Activated effector memory CD4-positive, alpha-beta T cell treated with anti-CD3 and anti-CD28 coated beads, Interleukin-2, amount 50 U/mL, for 16 hours (primary cell): Measurements from ENCODE around the gene ABHD17A.
A peak's percentile ranks its signal among the peaks of the same experiment; 100 is the strongest.
"Not testable (repeated sequence)": the region's sequence is repeated elsewhere in the genome, so short reads cannot be mapped to it uniquely, and the experiment has no call there.

Experiments used
- DNase-seq: peaks from one replicate; pipeline ENCODE4 v3.0.0-alpha.2; 2020

Gene ABHD17A

DNA sequence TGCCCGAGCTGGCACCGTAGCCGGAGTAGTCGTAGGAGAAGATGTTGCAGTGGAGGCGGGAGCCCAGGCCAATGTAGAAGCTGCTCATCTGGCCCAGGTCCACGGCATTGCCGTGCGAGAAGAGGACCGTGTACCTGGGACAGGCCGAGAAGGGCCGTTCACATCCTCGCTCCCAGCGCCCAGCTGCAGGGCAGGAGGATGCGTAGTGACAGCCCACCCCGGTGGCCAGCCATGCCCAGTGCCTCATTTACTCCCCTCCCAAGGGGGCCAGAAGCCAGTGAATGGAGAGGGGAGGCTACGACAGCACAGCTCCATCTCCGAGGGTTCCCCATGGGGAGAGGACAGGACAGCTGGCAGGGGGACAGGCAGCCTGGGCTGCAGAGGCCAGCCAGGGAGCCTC, 5.3 kb downstream of the ABHD17A start:
- not testable (repeated sequence) for DNase-seq

- DNase-seq: not testable (repeated sequence)
Measured at GRCh38 chr19:1878583-1878982, 6.7 kb downstream of the ABHD17A start.

- DNase-seq: not testable (repeated sequence)
Measured at GRCh38 chr19:1877280-1877660, 8.0 kb downstream of the ABHD17A start.

GRCh38 chr19:1876496-1877279, 8.6 kb downstream of the ABHD17A start:
- DNase-seq: peak; percentile 67

- peak; percentile 96 for DNase-seq
Measured at GRCh38 chr19:1875646-1876495, 9.4 kb downstream of the ABHD17A start.

DNA sequence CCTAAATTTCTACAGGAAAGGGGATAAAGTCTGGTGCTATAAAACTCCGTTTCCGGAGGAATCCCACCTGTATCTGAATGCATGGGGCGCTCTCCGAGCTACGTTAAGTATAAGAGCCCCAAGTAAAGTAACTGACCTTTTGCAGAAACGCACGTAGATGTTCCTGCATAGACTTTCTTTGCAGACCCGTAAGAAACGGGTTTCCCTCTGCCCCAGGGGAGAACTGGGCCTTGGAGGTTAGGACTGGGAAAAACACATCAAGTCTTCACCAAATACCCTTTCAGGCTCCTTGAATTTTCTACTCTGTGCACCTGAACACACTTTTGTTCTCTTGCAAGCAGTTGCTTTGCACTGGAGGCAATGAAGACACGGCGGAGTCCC, 10.0 kb downstream of the ABHD17A start:
- DNase-seq: peak; percentile 62

GRCh38 chr19:1874554-1875185, 10.6 kb downstream of the ABHD17A start:
- DNase-seq: no peak

- no peak for DNase-seq
Measured at GRCh38 chr19:1873524-1874473, 11.5 kb downstream of the ABHD17A start.

GRCh38 chr19:1872807-1873523, 12.3 kb downstream of the ABHD17A start:
- DNase-seq: no peak

DNA sequence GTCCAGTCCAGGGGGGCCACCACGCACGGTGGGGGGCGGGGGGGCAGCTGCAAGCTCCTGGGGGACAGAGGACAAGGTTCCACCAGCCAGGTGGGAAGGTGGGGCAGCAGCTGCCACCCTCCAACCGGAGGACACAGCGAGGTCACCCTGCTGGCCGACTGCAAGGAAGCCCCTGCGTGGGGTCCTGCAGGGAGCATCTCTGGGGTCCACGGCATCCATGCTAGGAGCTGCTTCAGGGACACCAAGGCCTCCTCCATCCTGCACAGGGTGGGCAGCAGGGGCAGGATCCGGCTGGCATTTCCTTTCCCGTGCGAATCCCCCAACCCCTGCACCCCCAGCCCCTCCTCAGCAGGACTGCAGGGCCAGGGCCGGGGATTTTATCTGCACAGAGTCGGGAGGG, 13.7 kb downstream of the ABHD17A start:
- DNase-seq: no peak

DNA sequence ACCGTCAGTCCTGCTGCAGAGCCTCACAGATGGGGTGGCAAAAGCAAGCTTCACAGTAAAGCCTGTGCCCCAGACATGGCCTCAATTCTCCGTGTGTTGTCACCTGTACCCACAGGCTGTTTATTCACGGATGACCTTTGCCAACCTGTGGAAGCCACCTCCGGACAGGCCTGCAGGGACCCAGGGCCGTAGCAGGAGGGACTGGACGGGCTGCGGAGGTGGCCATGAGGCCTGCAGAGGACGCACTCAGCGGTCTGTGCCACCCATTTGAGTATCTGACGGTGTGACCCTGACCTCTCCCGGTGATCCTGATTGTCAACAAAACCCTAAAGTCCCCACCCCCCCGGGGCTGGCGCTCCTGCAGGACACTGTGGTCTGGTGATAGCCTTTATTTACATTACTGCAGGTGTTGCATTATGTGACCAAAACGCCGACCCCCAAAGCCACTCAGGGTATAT, 14.1 kb downstream of the ABHD17A start:
- no peak for DNase-seq

- no peak for DNase-seq
Measured at GRCh38 chr19:1868971-1869370, 16.3 kb downstream of the ABHD17A start.

DNA sequence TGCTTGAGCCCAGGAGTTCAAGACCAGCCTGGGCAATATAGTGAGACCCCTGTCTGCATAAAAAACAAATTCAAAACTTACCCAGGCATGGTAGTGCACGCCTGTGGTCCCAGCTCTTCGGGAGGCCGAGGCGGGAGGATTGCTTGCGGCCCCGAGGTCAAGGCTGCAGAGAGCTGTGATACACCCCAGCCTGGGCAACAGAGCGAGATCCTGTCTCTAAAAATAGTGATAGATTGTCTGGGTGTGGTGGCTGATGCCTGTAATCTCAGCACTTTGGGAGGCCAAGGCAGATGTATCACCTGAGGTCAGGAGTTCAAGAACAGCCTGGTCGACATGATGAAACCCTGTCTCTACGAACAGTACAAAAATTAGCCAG, 18.0 kb downstream of the ABHD17A start:
- DNase-seq: no peak

DNA sequence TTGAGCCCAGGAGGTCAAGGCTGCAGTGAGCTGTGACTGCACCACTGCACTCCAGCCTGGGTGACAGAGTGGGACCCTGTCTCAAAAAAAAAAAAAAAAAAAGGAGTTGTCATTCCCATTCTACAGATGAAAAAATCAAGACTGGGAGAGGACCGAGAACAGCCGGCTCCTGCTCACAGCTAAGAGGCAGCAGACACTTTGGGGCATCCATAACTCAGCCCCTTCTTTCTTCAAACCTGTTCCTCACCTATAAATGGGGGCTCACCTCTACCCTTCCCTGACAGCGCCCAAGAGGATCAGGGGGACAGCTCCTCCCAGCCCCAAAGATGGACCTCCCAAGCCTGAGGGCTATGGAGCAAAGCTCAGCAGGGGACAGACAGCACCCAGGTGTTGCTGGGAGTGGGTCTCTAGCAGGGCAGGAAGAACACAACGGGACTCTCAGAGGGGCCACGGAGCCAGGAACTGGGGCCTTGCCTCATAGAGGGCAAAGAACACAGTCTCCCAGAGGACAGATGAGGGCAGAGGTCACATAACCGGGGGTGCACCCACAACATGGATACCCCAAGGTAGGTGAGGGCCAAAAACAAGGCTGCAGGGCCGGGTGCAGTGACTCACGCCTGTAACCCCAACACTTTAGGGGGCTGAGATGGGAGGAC, 18.5 kb downstream of the ABHD17A start:
- DNase-seq: no peak

- peak; percentile 65 for DNase-seq
Measured at GRCh38 chr19:1865172-1866010, 19.9 kb downstream of the ABHD17A start.

GRCh38 chr19:1864480-1865171, 20.7 kb downstream of the ABHD17A start:
- DNase-seq: peak; percentile 86

DNA sequence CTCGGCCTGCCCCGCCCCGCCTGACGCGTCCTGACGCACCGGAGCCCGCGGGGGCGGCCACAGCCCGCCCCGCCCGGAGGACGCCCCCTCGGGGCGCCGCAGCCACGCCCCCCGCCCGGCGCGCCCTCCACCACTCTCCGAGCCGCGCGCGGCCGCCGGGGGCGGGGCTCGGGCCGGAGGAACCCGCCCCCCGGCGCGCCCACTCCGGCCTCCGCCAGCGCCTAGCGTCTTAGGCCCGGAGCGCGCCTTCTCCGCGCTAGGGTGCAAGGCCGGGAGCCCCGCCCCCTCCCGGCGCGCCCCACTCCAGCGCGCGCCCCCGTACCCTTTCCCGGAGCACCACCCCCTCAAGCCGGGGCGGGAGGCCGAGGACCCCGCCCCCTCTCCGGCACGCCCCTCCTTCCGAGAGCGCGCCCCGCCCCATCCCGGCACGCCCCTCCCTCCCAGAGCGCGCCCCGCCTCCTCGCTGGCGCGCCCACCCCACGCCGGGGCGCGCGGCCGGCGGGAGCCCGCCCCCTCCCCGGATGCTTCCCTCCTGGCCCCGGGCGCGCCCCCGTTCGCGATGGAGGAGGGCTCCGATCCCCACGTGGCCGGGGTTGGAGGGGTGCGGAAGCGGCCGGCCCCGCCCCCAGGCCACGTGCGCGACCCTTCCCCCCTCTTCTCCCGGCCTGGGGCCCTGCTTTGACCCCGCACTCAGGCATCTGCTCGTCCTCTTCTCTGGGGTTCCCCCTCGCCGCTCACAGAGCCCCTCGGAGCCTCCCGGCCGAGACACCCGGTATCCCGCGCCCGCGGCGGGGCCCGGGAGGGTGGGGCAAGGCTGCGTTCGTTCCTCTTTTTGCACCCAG, 21.4 kb downstream of the ABHD17A start:
- peak; percentile 97 for DNase-seq

- DNase-seq: no peak
Measured at GRCh38 chr19:1863328-1863637, 22.0 kb downstream of the ABHD17A start, which contains the start of gene KLF16. KLF16 (minus strand) TSS chr19:1863579; CDS start chr19:1863497, 82 bp downstream.
